ENCODE data around the gene DHRS13.

- no peak for TF ChIP-seq CTCF (IDR thresholded peaks at IDR 0.05; ENCODE audit: low read depth, low read length, missing input control)
- TF ChIP-seq TAF1 (conservative IDR thresholded peaks at IDR 0.05) = no peak
- TF ChIP-seq GABPA (IDR thresholded peaks at IDR 0.05 in 1 of 2, conservative IDR thresholded peaks at IDR 0.05 in 1 of 2) = no peak
- no peak for TF ChIP-seq YY1 (IDR thresholded peaks at IDR 0.05)
Observed at GRCh38 chr17:28906706-28907438, 4.0 kb upstream of the DHRS13 start.
